HUES48 (cell line): Measurements from ENCODE around the gene SARDH.

Source experiments
- H3K27ac ChIP-seq: one replicate; pipeline ENCODE4 v1.7.0; 2013; ENCODE audit warnings: low read depth, low read length, inconsistent platforms
- H3K27me3 ChIP-seq: 2 replicates; pipeline ENCODE4 v1.6.1; 2013; ENCODE audit warnings: mild to moderate bottlenecking, low read length; ENCODE audit not compliant: control insufficient read depth, insufficient read depth
- H3K36me3 ChIP-seq: 2 replicates; pipeline ENCODE4 v1.6.1; 2013; ENCODE audit warnings: low read length; ENCODE audit not compliant: control insufficient read depth, insufficient read depth
- H3K4me1 ChIP-seq: 2 replicates; pipeline ENCODE4 v1.6.1; 2013; ENCODE audit warnings: mild to moderate bottlenecking, low read length; ENCODE audit not compliant: control insufficient read depth, insufficient read depth
- H3K4me3 ChIP-seq: 2 replicates; pipeline ENCODE4 v1.5.1; 2013; ENCODE audit warnings: mild to moderate bottlenecking, low read depth, low read length
- H3K9ac ChIP-seq: 2 replicates; pipeline ENCODE4 v1.6.1; 2013; ENCODE audit warnings: mild to moderate bottlenecking, low read depth, low read length, moderate library complexity
- H3K9me3 ChIP-seq: 2 replicates; pipeline ENCODE4 v1.6.1; 2013; ENCODE audit warnings: low read length; ENCODE audit not compliant: control insufficient read depth, insufficient read depth

SARDH gene

GRCh38 chr9:133737774-133738639 lies at the start of gene SARDH:
TSS of gene SARDH (minus strand) at chr9:133738352. CDS start at chr9:133734173, 4,179 bp downstream.
- H3K9me3 ChIP-seq: no peaks in the 10 kb centered on the region
- peak within 1 kb of the TSS; percentile 46 for H3K27ac ChIP-seq
- no peaks in the 10 kb centered on the region for H3K36me3 ChIP-seq
- H3K9ac ChIP-seq: no peak within 1 kb of the TSS
- peaks cover 17% of the 10 kb centered on the region for H3K4me1 ChIP-seq
- H3K4me3 ChIP-seq: peak within 1 kb of the TSS; percentile 31; the same call in 1 of the 2 replicates
- no peaks in the 10 kb centered on the region for H3K27me3 ChIP-seq

- H3K27ac ChIP-seq: no peak overlapping the region
These were observed 49.5 kb upstream of the SARDH start for GRCh38 chr9:133787754-133788025.

GRCh38 chr9:133786907-133787753 lies 49.0 kb upstream of the SARDH start:
- no peaks in the 10 kb centered on the region for H3K9me3 ChIP-seq
- H3K9ac ChIP-seq: no peak overlapping the region
- no peak overlapping the region for H3K27ac ChIP-seq
- no peaks in the 10 kb centered on the region for H3K27me3 ChIP-seq
- H3K4me1 ChIP-seq: no peaks in the 10 kb centered on the region
- H3K36me3 ChIP-seq: peaks cover 50% of the 10 kb centered on the region
- no peak overlapping the region for H3K4me3 ChIP-seq

More at GRCh38 chr9:133787754-133788025, 49.5 kb upstream of the SARDH start:
- no peaks in the 10 kb centered on the region for H3K9me3 ChIP-seq
- H3K27me3 ChIP-seq: no peaks in the 10 kb centered on the region
- H3K9ac ChIP-seq: no peak overlapping the region
- peaks cover 50% of the 10 kb centered on the region for H3K36me3 ChIP-seq
- H3K4me1 ChIP-seq: no peaks in the 10 kb centered on the region
- no peak overlapping the region for H3K4me3 ChIP-seq

- H3K27ac ChIP-seq: no peak overlapping the region
- no peak overlapping the region for H3K4me3 ChIP-seq
- H3K4me1 ChIP-seq: no peaks in the 10 kb centered on the region
- H3K27me3 ChIP-seq: no peaks in the 10 kb centered on the region
- no peaks in the 10 kb centered on the region for H3K9me3 ChIP-seq
- no peak overlapping the region for H3K9ac ChIP-seq
- peaks cover 44% of the 10 kb centered on the region for H3K36me3 ChIP-seq
These were observed 48.2 kb upstream of the SARDH start for GRCh38 chr9:133786371-133786753.

- H3K4me3 ChIP-seq: no peak overlapping the region
- H3K36me3 ChIP-seq: peaks cover 46% of the 10 kb centered on the region
- no peak overlapping the region for H3K27ac ChIP-seq
- no peaks in the 10 kb centered on the region for H3K4me1 ChIP-seq
- H3K27me3 ChIP-seq: no peaks in the 10 kb centered on the region
- H3K9ac ChIP-seq: no peak overlapping the region
- H3K9me3 ChIP-seq: no peaks in the 10 kb centered on the region
These were observed 47.7 kb upstream of the SARDH start for GRCh38 chr9:133785753-133786370.

GRCh38 chr9:133784731-133785561 lies 46.8 kb upstream of the SARDH start:
- Histone ChIP-seq H3K36me3 (peaks cover 45% of the 10 kb centered on the region), H3K4me1 (no peaks in the 10 kb centered on the region), H3K9me3 (no peaks in the 10 kb centered on the region), H3K27me3 (no peaks in the 10 kb centered on the region), H3K4me3 (no peak overlapping the region), H3K27ac (no peak overlapping the region), H3K9ac (no peak overlapping the region)

GRCh38 chr9:133783331-133783731 lies 45.2 kb upstream of the SARDH start:
- no peak overlapping the region for H3K27ac ChIP-seq
- H3K36me3 ChIP-seq: peaks cover 48% of the 10 kb centered on the region
- no peaks in the 10 kb centered on the region for H3K4me1 ChIP-seq
- no peak overlapping the region for H3K4me3 ChIP-seq
- H3K9ac ChIP-seq: no peak overlapping the region
- no peaks in the 10 kb centered on the region for H3K9me3 ChIP-seq
- H3K27me3 ChIP-seq: no peaks in the 10 kb centered on the region

GRCh38 chr9:133782157-133783130 lies 44.3 kb upstream of the SARDH start:
- Histone ChIP-seq H3K27ac (no peak overlapping the region), H3K9ac (no peak overlapping the region), H3K27me3 (no peaks in the 10 kb centered on the region), H3K9me3 (no peaks in the 10 kb centered on the region), H3K36me3 (peaks cover 56% of the 10 kb centered on the region), H3K4me3 (no peak overlapping the region), H3K4me1 (no peaks in the 10 kb centered on the region)

- H3K27me3 ChIP-seq: no peaks in the 10 kb centered on the region
- H3K9me3 ChIP-seq: no peaks in the 10 kb centered on the region
- no peak overlapping the region for H3K4me3 ChIP-seq
- H3K36me3 ChIP-seq: peaks cover 63% of the 10 kb centered on the region
- no peaks in the 10 kb centered on the region for H3K4me1 ChIP-seq
- no peak overlapping the region for H3K27ac ChIP-seq
- H3K9ac ChIP-seq: no peak overlapping the region
These were observed 43.6 kb upstream of the SARDH start for GRCh38 chr9:133781828-133782135.
